HG03378 (cell line): ENCODE results near the gene MYH15.
A peak's percentile ranks its signal among the peaks of the same experiment; 100 is the strongest.

Source experiments
- ATAC-seq: cut with Tn5 transposase; IDR thresholded peaks from one replicate; pipeline ENCODE4 v1.9.1; 2021; ENCODE audit warnings: mild to moderate bottlenecking, moderate library complexity; ENCODE audit not compliant: unreplicated experiment

Gene MYH15

GRCh38 chr3:108342837-108343486 is 167.4 kb downstream of the MYH15 start:
- peak; percentile 81 for ATAC-seq

- no peak for ATAC-seq
These were observed 168.5 kb downstream of the MYH15 start for GRCh38 chr3:108341911-108342310.

GRCh38 chr3:108338901-108339545 is 171.4 kb downstream of the MYH15 start:
- ATAC-seq = peak; percentile 52

DNA sequence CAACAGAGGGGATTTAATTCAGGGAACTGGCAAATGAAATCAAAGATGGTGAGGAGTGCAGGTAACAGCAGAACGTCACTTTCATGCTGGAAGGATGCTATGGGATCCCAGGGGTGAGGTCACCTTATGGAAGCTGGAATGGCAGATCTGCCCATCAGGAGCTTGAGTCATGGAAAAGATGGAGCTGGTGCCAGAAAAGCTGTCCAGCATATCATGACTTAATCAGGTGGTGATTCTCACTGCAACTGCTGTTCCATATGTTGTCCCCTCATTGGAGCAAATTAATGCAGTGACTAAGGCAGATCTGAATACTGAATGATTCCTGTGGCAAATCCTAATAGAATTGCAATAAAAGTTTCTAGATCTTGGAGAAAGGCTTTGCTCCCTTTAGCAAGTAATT is 175.7 kb downstream of the MYH15 start:
- no peak for ATAC-seq

GRCh38 chr3:108333961-108334360 is 176.4 kb downstream of the MYH15 start:
- ATAC-seq = no peak

DNA sequence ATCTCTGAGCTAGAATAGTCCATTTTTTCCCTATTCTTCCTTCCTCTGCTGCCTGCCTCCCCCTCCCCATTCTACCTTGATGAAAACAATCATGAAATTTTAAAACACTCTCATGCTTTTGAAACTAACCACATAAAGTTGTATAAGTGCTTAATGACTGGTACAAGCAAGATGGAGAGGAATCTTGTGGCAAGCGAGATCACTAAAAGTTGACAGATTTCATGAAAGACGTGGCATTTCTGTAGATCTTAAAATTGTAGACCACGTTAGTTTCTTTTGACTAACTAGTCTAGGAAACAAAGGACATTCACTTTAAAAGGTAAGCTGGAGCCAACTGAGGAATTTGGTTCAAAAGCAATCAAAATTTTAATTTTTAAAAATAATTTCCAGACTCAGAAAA is 178.6 kb downstream of the MYH15 start:
- no peak for ATAC-seq
